HG03039 (cell line): ENCODE measurements around the gene DISP3.

Experiments used
- ATAC-seq: cut with Tn5 transposase; IDR thresholded peaks from one replicate; pipeline ENCODE4 v1.9.1; 2021; ENCODE audit warnings: mild to moderate bottlenecking, moderate library complexity; ENCODE audit not compliant: unreplicated experiment

The DISP3 gene

DNA sequence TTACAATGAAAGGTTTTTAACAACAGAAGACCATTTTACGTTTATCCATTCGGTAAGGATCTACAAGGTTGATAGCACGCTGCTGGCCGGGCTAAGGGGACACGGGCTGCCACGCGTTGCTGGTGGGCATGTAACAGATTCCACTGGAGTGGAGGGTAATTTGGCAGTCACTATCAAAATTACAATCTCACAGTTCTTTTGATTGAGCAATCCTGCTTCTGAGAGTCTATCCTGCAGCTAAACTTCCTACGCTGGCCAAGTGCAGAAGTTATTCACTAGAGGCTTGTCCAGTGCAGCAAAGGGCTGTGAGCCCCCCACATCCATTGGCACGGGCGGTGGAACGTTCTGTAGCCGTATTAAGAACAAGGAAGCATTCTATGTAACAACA, 61.8 kb downstream of the DISP3 start:
- no peak for ATAC-seq

DNA sequence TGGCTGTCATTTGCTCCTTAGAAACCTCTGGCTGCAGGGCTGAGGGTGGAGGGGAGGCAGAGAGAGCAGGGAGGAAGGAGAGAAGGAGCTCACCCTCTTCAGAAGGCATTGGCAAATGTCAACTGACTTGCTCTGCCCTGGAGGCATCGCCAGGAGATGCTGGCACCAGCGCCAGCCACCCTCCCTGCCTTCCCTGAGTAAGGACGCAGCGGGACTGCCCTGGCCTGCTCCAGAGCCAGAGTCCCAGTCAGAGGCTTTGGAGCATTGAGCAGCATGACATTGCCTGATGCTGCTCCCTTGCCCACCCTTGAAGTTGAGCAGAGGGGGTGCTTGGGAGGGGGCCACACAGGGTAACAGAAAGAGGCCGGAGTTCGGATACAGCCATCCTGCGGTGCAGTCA, 62.3 kb downstream of the DISP3 start:
- no peak for ATAC-seq

DNA sequence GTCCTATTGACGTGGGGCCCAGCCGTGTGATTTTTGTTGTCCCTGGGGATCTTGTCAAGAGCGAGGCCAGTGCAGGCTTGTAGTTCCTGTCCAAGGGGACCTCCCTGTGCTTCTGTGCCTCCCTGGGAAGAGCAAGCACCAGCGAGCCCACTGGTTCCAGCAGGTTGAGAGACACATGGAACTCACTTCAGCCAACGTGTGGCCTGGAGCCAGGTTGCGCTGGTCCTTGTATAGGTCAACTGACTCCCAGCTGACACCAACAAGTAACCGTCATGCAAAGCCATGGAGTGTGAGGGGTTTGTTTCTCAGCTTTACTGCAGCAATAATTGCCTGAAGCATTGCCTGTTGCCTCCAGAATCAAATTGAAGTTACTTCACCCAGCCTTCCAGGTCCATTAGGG, 63.0 kb downstream of the DISP3 start:
- ATAC-seq: no peak

DNA sequence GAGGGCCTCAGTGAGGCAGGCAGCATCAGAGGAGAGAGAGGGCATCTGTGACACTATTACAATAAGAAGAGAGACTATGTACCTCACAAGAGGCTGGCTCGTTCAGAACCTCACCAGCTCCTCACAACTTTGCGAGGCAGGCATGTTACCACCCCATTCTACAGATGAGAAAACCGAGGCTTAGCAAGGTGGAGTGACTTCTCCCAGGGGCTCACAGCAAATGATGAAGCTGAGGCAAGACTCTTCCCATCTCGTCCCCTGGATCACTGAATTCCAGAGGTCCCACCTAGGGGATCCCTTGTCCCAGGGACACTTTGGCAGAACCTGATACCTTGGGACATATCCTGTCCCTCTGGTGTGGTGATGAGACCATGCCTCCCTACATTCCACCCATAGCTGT, 64.4 kb downstream of the DISP3 start:
- no peak for ATAC-seq

DNA sequence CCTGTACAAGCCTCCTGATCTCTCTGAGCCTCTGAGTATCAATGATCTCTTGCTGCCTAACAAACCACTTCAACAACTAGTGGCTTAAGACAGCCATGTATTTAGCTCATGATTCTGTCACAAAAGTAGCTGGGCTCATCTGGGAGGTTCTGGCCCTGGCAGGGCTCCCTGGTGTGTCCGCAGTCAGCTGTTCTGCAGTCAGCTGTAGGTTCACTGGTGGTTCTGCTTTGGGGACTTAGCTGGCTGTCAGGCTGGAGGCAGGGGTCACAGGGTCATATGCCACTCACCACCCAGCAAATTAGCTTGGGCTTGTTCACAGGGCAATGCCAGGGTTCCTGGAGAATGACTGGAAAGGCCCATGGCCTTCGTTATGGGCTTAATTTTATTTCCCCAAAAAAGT, 64.8 kb downstream of the DISP3 start:
- no peak for ATAC-seq

DNA sequence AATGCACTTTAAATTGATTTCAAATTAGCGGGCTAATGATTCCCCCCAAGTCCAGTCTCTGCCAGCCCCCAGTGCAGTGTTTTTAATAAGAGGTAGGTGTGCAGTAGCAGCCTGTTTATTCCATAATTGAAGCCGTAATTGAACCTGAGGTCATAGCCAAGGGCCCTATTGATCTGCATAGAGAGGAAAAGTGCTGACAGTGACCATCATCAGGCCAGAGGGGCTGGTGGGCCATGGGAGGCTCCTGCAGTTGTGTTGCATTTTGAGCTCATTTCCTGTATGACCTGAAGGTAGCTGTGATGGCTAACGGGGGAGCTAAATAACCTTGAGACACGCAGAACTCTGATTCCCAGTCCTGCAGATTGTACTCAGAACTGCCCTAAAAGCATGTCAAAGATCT, 67.5 kb downstream of the DISP3 start:
- ATAC-seq: no peak

DNA sequence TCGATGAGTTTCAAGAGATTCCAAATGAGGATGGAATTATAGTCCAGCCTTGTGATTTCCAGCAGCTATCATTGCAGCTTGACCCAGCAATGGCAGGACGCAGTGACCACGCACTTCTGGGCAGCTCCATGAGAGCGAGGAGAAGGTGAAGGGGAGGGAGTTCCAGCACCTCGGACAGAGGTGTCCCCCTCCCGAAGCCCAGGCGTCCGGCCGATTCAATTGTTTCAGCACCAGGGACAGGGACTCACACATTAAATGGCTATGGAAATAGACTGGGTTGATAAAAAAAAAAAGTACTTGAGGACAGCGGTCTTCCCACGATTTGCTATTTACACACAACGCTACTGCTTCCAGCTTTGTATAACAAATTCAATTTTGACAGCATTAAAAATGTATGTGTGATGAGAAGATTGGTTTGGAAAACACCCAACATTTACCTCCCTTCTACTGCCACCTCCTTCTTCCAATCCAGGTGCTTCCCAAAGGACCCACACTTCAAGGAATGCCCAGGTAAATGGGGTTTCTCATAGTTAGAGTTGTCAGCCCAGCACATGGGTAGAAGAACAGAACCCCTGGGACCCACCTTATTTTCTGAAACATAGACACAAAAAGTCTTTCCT, 71.8 kb downstream of the DISP3 start:
- no peak for ATAC-seq

DNA sequence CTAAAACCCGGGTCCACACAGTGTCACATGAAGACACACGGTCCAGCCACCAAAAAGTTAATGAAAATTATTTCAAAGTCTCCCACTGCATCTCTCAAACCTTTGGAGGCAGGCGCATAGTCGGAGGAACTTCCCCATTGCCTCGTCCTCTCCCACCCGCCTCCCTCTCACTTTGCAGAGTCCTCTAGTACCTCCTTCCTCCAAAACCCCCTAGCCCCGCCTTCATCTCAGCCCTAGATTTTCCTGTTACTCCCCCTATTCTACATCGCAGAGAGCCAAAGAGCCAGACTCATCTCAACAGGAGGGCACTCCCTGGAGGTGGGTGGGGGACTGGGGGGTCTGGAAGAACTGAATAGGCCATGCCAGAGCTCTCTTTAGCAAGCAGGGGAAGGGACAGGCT, 79.3 kb downstream of the DISP3 start:
- ATAC-seq: no peak

DNA sequence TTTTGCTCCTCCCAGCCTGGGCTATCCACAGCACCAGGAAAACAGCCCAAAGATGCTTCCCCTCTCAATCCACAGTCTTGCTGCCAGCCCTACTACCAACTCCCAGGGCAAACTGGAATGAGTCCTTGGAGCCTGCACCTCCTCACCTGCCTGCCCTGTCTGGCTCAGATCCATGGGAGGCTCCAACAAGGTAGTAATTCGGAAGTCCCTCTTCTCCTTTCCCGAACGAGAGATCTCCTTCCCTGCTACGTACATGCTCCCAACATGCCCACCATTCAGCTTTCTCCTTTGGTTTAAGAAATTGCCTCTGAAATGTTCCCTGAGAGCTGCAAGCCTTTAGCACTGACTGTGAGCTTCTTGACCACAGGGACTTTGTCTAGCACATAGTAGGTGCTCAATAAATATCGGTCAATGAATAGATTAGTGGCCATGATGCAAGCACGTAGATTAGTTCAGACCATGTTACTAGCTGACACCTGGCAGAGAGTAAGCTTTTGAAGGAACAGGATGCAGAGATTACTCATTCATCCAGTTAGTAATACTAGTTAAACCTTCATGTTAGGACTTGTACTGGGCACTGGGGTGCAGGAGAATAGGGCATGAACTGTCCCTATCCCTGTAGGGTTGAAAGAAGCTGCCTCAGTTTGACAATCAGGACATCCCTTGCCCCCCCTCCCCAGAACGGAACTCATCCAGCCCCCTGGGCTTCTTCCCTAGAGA, 80.1 kb downstream of the DISP3 start:
- ATAC-seq: no peak

DNA sequence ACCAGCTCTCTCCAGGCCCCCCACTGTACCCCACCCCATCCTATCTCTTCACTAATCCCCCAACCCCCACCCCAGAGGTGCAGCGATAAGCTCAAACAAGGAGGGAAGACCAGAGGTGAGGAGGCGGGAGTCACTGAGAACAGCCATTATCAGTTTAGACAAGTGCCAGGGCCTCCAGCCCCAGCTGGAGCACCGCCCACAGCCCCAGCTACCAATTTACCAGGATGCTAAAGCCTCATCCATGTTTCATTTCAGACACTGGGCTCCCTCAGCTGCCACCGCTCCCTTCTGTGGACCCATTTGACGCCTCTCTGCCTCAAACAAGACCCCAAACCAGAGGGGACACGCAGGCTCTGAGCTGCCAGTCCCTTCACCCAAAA, 80.6 kb downstream of the DISP3 start:
- ATAC-seq: no peak

DNA sequence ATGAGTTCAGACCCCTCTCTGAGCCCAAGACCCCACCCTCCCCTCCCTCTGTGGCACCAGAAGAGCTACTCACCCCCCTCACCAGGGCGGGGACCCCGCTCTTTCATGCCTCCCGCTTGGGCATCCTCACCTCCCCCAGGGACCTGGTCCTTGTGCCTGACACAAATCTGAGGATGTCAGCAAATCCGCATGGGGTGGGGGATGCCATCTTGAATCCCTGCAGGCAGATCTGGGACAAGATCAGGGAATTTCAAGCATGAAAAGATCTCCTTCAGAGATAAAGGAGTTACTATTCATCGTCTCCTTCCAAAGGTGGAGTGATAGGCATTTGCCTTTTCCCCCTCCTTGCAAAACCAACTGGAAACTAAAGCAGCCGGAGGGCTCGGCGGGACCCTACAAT, 81.1 kb downstream of the DISP3 start:
- ATAC-seq: no peak

DNA sequence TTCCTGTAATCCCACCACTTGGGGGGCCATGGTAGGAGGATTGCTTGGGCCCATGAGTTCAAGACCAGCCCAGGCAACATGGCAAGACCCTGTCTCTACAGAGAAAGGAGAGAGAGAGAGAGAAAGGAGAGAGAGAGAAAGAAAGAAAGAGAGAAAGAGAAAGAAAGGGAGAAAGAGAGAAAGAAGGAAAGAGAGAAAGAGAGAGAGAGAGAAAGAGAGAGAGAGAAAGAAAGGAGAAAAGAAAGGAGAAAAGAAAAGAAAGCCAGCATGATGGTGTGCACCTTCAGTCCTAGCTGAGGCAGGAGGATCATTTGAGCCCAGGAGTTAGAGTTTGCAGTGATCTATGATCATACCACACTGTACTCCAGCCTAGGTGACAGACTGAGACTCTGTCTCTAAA, 82.8 kb downstream of the DISP3 start:
- no peak for ATAC-seq

DNA sequence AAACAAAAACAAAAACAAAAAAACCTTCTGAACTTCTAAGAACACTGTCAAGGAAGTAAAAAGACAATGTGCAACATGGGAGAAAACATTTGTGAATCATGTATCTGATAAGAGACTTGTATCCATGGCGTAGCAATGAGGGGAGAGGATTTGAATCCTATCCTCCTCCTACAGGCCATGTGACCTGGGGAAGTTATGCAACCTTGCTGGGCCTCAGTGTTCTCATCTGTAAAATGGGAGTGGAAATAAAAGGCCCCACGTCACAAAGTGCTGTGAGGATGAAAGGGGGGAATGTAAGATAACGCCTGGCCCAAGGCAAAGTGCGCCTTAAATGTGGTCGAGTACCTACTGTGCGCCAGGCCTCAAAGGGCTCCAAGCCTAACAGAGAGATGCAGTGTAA, 83.7 kb downstream of the DISP3 start:
- ATAC-seq: no peak

DNA sequence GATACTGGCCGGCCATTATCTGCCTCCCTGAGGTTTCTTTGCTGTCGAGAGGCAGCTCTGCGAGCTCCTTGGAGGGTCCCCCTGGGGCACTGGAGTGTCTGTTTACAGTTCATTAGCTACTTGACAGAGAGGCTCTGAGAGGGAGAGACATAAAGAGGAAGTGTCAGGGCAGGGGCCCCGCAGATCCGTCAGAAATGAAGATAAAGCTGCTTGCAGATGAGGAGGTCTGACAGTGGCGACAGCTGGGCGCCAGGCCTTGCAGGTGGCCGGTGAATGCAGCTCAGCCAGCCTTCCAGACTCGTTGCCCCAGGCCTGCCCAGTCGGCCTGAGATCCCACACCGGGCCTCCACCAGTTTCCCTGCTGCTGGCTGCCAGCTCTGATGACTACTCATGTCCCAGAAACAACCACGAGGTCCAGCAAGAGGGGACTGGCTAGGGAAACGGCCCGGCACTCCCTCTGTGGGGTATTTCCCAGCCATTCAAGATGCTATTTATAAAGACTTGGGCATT, 84.7 kb downstream of the DISP3 start:
- ATAC-seq: no peak

DNA sequence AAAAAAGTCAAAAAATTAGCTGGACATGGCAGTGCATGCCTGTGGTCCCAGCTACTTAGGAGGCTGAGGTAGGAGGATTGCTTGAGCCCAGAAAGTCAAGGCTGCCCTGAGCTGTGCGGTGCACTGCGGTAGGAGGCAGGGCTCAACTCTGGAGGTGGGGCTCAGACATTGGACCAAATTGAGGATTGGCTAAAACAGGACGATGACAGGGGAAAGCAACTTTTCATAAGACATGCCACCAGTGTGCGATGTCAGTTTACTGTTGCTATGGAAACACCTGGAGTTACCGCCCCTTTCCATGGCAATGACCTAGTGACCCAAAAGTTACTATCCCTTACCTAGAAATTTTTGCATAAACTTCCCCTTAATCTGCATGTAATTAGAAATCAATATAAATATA, 85.3 kb downstream of the DISP3 start:
- no peak for ATAC-seq

DNA sequence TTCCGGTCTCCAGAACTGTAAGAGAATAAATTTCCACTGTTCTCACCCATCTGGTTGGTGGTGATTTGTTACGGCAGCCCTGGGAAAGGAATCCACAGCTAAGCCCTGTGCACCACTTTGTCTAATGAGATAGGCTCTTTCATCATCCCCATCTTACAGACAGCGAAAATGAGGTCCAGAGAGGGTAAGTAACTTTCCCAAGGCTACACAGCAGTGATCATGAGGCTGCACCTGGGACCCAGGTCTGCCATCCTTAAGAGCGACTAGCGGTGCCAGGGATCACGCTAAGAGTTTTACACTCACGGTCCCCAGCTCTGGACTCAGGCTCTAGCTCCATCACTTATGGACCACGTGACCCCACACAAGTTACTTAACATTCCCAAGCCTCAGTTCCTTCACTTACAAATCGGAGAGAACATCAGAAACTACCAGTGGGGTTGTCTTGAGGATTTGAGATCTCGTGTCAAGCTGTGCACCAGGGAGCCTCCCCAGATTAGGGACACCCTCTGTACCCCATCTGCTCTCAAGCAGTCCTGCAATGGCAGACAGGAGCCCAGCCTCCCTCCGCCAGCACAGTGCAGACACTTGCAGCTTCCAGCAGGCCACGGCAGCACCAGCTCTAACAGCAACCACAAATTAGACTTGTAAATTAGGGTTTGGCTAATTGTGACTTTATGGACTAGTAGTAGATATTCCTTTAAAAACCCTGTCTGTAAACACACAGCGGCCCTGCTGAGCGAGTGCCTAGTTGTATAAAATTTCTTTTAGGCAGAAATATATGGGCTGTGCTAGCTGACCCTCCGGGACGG, 87.3 kb downstream of the DISP3 start:
- no peak for ATAC-seq

DNA sequence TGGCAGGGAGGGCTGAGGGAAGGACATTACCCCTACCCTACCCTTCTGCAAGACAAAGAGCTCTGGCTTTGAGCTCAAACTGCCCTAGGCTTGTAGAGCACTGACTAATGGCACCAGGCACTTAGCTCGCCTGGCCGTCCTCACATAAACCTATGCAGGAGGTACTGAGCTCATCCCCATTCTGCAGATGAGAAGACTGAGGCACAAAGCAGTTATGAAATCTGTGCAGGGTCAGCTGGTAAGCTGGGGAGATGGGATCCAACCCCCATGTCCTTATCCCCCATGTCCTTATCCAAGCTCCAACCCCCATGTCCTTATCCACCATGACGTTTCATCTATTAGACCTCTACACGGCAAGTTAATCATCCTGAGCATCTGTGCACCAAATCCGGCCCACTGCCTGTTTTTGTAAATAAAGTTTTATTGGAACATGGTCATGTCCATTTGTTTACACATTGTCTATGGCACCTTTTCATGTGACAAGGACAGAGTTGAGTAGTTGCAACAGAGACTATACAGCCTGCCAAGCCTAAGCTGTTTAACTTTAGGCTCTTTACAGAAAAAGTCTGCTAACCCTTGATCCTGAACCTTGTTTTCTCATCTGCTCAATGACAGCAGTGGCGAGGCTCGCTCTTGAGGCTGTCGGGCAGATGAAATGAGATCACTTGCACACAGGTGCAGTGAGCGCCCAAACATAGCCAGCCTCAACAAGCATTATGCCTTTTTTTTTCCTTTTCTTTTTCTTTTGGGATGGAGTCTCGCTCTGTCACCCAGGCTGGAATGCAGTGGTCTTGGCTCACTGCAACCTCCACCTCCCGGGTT, 88.5 kb downstream of the DISP3 start:
- ATAC-seq: no peak

DNA sequence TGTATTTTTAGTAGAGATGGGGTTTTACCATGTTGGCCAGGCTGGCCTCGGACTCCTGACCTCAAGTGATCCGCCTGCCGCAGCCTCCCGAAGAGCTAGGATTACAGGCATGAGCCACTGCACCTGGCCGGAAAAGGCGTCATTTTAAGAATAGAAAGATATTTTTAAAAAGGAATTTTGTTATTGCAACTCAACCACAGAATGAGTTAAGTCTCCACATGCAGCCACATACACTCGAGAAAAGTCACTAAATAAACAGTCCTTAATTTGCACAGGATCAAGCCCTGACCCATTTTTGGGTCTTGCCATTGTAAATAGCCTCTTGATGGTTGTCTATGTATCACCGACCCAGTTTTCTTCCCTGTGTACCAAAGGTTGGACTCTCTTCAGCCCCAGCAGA, 89.7 kb downstream of the DISP3 start:
- ATAC-seq: no peak

DNA sequence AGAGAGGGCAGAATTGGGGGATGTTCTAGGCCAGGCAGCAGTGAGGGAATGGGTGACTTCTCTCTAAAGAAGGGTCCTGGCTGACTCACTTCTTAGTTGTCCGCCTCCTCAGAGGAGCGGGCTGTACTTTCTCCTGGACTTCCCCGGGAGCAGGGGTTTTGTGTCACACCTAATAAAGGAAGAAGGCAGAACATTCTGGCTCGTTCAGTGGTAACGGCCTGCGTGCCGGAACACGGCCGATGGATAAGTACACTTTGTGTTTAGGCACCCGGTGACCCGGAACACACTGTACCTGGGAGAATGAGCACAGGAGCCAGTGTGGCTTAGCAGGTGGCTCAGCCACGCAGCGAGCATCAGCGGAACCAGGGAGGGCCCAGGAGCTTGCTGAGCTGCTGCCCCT, 90.6 kb downstream of the DISP3 start:
- no peak for ATAC-seq

DNA sequence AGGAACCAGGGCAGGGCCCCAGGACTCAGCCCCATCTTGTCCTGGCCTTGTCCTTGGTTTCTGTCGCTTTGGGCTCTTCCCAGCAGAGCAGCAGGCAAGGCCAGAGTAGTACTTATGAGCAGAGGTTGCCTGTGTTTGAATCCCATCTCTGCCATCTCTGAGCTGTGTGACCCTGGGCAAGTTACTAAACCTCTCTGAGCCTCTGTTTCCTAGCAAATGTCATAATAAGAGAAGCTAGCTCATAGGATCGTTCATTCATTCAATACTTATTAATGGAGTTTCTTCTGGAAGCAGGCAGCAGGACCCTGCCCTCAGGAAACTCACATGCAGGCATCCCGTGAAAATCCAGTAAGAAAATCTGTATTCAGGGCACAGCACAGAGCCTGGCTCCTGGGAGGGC, 91.0 kb downstream of the DISP3 start:
- no peak for ATAC-seq

DNA sequence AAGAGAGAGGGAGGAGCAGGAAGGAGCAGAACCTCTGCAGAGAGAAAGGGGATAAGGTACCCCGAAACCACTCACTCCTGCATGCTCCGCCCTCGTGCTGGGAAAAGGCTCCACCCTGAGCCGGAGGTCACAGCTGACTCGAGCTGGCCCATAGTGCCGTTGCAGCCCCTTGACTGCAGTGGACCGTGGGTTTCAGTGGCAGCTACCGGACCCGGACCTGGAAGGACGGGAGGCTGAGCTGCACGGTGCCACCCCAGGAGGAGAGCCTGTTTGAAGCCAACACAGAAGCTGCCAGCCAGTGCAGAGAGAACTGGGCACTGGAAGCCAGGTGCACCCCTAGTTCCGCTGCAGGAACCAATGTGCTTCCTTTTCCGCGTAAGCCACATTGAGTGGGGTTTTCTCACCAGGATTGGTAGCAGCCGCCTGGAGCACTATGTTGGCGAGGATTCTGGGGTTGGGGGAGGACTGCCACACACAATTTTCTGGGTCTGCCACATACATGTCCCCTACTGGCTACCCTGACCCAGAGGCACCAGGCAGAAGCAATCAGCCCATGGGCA, 91.9 kb downstream of the DISP3 start:
- ATAC-seq: no peak
